Head of caudate nucleus (tissue), 42 donors: ENCODE measurements around the gene TOMM5.

ENCODE experiments used
- DNase-seq, 42 donors: peaks; one replicate each; pipeline versions ENCODE4 v3.0.0 to v3.0.0-alpha.2; 2020 to 2021; ENCODE audit warnings: mixed read lengths in 7 of 42
- intact Hi-C: fragments of 100-400 bp; cut with DNase I; formaldehyde crosslinking; loops from one replicate; pipeline ENCODE4 v1.15.0; 2022

TOMM5 gene

DNA sequence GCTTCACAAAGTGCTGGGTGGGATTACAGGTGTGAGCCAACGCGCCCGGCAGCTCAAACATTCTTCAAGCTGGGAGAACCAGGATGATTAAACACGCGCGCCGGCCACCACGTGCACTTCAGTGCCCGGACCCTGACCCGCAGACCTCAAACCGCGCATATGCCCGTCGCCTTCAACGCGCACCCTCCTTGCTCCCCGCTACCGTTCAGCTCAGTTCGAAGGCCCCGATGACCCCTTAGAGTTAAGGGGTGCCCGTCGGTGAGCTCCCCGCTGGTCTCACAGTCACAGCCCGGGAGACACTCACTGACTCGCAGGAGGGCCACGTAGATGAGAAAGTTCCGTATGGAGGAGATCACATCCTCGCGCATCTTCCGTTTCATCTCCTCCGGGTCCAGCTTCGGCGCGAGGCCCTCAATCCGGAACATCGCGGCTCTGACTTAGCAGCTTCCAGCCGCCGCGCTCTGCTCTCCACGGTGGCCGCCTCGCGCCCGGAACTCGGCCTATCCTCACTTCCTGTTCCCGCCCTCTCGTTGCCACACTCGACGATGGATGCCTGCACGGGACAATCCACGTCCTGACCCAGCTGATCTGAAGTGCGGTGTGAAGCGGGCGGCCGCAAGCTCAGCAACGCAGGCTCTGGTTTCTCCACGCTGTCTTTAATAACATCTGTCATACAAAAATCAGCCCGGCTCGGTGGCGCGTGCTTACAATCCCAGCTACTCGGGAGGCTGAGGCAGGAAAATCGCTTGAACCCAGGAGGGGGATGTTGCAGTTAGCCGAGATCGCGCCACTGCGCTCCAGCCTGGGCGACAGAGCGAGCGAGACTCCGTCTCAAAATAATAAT, at the start of gene TOMM5:
Gene TOMM5 (minus strand): TSS at position 490 of the 844 bp plus-strand sequence. CDS start 65 bp downstream, at position 425.
- DNase-seq, result peak; percentile 90 to 98 (median 95)
- intact Hi-C loops, result loop anchor here (10.0 kb wide), 3 partner anchors 108 to 192 kb away; partner anchors contain the start of genes EXOSC3, POLR1E and TRMT10B

DNA sequence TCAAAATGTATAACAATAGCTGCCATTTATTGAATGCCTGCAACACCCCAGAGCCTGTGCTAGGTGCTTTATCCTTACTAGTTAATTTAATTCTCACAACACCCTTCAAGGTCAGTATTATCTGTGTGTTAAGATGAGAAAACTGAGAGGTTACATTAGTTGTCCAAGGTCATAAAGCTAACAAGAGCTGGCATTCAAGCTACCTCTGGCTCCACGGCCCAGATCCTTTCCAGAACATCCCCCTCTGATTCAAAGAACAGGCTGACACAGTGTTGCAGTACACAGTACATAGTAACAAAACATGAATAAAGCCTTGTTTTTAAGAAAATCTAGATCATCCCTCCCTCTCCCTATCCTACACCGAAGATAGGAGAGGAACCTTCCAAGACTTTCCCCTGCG, 48.9 kb upstream of the TOMM5 start:
- intact Hi-C loops, result no loop called here
- no peak for DNase-seq

DNA sequence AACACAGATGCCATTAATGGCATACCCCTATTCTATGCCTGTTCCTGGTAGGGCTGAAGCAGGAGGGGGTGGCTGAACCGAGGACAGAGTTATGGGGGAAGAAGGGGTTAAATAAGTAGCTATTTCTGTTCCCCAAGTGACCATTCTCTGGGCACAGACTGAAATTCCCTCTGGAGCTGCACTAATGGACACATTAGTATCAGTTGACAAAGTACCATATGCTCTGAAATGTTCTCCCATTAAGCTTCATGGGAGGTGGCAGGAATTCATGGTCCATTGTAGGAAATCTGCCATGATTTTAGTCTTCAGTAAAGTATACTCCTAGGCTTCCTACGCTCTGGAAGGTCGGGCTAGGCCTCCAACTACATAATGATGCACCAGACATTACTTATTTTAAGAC, 47.8 kb upstream of the TOMM5 start:
- DNase-seq, result no peak
- intact Hi-C loops, result no loop called here

DNA sequence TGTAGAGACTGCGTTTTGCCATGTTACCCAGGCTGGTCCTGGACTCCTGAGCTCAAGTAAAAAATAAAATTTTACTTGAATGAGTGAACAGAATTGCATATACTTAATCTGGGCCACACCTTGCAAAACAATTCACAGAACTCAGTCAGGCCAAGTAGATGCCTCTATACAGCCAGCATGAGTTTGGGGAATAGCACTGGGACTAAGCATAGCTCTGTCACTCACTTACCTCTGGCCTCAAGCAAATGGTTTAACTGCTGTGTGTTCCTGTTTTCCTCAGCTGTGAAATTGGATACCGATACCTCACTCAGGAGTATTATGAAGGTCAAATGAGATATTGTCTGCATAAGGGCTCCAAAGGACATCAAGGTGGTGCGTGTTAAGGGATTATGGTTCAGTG, 47.4 kb upstream of the TOMM5 start:
- DNase-seq, result no peak
- intact Hi-C loops, result no loop called here

DNA sequence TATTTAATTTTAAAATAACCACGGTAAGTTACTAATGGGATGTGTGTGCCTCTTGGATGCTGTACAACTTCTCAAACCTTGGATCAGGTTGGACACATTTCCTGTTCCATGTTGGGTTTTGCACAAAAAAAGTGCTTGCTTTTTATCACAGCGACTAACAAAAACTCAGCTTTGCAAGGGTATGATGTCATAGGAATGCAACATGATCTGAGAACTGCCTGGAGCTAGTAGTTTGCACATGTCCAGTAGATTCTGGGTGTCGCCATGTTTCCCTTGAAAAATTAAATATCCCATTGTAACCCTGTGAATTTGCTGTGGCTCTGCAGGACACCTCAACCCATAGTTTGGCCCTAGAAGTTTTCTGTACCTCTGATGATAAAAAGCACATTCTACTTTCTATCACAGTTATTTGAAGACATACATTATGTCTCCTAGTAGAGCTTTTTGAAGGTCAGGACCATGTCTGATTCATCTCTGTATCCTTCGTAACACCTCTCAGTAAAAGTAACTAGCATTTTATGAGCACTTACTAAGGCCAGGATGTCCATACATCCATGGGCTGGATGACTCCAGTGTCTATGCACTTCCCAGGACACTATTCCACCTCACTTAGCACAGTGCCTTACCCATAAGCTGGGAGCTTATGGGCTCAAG, 46.8 kb upstream of the TOMM5 start:
- DNase-seq, result no peak
- intact Hi-C loops, result no loop called here

DNA sequence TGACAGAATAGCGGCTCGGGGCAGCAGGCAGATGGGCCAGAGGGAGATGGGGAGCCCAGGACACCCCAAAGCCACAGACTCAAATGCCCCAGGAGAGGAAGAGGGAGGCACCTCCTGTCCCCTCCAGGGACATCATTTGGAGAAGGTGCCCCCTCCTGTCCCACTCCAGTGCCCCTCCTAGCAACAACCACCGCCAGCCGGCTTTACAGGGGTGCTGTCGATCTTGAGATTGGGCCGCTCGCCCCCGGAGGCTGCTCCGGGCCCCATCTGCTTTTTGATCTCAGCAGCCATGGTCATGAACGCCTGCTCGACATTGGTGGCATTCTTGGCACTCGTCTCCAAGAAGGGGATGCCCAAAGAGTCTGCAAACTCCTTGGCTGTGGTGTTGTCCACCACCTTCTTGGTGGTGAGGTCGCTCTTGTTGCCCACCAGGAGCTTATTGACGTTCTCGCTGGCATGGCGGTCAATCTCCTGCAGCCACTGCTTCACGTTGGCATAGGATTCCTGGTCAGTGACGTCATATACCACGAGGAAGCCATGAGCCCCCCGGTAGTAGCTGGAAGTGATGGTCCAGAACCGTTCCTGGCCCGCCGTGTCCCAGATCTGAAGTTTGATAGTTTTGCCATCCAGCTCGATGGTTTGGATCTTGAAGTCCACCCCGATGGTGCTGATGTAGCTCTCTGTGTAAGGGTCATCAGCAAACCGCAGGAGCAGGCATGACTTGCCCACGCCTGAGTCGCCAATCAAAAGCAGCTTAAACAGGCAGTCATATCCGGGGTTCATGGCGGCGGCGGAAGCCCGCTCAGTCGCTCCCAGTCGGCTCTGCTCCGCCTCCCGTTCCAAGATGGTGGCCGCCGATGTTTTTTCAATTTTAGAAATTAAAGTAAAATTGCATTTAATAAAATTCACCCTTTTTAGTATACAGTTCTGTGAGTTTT, 44.4 kb upstream of the TOMM5 start:
- no peak for DNase-seq
- intact Hi-C loops, result no loop called here

DNA sequence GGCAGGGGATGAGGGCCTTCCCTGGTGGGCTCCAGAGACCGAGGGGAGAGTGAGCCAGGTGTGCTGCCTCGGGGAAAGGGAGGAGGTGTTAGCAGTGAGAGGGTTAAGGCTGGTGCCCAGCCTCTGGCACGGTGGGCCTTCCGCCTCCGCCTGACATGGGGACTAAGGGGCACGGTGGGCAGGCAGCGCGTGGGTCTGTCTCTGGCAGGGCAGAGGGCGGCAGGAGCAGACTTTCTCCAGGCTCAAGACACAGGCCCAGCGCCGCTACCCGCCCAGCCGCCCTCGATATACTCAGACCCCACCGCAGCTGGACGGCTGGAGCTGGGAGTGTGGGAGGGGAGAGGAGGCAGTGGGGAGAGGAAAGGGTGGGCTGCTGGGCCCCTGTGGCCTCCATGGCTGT, 43.4 kb upstream of the TOMM5 start:
- intact Hi-C loops, result no loop called here
- DNase-seq, result no peak

DNA sequence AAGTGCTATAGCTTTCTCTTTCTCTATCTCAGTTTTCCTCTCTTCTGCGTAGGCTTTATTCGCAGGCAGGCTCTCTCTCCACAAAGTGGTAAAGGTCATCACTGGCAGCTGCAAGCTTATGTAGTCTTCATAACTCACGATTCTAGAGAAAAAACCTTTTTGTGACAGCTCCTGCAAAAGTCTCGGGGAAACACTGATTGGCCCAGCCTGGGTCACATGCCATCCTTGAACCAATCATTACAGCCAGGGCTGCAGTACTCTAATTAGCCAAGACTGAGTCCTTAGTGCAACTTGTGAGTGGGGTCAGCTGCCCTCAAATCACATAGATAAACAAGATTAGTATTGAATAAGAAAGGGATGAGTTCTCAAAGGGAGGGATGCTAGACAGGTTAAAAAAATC, 40.1 kb upstream of the TOMM5 start:
- no peak for DNase-seq
- intact Hi-C loops, result no loop called here

DNA sequence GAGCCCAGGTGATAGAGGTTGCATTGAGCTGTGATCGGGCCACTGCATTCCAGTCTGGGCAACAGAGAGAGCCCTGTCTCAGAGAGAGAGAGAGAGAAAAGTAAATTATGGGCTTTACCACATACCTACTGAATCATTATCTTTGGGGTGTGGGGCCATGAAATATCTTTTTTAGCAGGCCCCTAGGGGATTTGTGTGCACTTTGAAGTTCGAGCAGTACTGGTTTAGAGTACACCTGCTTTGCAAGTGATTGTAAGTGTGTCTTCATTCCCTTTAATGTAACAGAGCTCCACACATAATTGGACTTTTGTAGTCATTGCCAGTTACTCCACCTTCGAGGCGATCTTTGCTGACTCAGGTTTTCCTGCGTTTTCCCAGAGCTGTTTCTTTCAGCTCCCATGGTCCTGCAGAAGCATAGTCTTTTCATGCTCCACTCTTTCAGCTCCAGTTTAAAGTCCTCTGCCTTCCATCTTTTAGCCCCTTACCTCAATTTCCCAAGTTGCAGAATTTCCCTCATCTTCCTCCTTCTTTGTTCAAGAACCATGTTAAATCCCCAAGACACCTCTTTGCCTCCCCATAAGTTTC, 34.4 kb upstream of the TOMM5 start:
- no peak for DNase-seq
- intact Hi-C loops, result no loop called here

DNA sequence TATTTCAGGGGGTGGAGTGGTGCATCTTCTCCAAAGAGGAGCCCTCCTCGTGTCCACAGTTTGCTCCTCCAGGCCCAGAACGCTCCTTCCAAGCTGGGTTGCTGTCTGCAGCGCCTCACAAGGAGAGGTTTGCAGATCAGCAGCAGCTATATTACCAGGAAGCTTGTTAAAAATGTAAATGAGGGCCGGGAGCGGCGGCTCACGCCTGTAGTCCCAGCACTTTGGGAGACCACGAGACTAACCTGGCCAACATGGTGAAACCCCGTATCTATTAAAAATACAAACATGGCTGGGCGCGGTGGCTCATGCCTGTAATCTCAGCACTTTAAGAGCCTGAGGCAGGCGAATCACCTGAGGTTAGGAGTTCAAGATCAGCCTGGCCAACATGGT, 33.4 kb upstream of the TOMM5 start:
- intact Hi-C loops, result no loop called here
- no peak for DNase-seq

DNA sequence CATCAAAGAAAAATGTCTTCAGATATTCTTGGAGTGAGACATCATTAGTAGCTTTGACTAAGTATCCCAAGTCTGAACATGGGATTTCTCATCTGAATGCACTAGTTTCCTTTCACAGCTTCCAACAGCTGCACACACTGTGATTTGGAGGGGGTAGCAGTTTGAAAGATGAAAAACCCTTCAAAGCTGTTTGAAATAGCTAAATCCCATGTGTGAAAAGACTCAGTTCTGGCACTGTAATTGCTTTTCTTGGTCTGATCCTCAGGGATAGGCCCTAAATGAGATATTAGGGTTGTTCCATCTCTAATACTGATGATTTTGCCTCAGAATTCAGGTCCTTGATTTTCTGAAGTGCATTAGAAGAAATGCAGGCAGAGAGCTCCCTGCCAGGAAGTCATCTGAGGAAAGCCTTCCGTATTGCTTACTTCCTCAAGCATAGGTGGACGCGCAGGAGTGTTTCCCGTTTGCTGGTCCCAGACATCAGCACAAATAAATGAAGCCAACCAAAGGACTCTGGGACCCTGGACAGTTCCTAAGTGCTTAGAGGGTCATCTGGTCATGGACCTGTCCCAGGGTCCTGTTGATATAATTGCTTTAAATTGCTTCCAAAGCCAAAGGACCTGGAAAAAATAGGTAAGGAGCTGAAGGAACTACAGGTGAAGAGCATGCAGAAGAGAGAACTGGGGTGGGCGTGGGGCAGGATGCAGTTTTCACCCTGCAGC, 32.8 kb upstream of the TOMM5 start:
- no peak for DNase-seq
- intact Hi-C loops, result no loop called here

DNA sequence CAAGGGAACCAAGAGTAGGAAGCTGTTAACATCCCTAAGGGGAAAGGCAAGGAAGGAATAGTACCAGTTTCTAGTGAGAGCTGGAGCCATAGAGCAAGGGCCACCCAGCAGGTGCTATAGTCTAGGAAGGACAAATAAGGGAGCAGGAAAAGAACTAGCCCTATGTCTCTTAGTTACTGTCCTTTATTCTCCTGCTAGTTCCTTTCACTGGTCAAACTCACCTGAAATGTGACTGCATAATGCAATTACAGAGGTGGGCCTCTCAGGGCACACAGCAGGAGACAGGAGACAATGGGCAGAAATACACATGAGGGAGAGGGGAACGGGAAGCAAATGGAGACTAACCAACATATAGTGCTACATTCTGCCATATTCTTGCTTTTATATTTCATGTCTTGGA, 31.7 kb upstream of the TOMM5 start:
- no peak for DNase-seq
- intact Hi-C loops, result no loop called here

DNA sequence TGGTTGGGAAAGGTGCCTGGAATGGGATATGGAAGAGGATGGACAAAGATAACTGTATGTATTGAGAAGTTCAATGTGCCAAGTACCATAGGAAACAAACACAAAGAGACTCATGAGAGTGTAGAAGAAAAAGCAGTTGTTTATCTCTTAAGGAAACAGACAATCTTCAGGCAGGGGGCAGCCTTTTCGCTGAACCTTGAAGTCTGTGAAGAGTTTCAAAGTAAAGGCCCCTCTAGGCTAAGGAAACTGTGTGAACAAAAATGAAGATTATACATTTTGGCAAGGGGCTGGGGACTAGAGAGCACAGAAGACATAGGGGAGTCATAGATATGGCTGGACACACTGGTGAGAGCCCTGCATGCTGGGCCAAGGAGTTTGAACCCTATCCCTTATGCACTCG, 30.9 kb upstream of the TOMM5 start:
- no peak for DNase-seq
- intact Hi-C loops, result no loop called here

DNA sequence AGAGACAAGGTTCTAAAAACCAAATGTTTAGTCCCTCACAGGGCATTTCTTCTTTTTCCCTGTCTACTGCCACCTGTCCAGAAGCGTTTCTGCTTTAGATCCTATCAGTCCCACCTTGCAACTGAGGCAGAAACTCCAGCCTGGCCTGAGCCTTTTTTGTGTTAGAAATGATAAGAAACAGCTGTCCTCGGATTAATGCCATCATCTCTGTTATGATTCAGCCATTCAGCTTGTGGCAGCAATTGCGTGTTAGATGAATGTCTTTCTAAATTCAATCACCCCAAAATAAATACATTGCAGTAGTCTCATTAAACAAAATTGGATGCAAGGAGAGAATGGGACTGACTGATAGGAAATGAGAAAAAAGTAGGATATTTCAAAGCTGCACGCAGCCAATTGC, 30.1 kb upstream of the TOMM5 start:
- intact Hi-C loops, result no loop called here
- no peak for DNase-seq

DNA sequence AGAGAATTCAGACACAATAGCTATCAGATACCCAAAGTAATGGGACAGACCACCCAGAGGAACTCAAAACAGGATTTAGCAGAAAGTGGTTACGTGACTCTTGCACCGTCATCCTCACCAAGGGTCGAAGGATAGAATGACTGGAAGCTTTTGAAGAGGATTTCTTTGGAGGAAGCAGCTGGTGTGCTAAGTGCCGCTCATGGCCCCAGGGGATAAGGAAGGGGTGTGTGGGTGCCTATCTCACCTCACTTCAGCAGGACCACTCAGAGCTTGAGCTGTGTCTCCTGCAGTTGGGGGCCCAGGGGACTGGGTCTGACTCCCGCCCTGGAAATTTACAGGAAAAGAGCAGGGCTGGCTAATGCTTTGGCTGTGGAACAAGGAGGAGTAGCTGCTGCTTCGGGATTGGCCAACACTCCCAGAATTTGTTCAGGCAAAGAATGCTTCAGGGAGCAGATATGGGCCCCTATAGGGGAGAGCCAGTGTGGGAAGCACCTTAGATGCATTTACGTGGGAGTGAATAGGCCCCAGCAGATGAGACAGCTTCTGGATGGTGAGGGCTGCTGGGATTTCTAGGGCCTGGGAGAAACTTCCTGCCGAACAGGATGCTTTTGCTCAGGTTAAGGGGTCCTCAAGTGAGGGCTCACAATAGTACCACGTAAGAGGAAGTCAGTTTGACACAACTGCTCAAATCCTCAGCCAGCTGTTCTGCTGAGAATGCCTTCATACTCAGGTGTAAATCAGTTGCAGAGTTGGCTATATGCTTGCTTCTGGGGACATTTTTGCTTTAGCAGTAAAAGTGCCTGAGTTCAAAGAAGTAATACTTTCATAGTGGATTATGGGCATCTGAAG, 29.1 kb upstream of the TOMM5 start:
- intact Hi-C loops, result no loop called here

DNA sequence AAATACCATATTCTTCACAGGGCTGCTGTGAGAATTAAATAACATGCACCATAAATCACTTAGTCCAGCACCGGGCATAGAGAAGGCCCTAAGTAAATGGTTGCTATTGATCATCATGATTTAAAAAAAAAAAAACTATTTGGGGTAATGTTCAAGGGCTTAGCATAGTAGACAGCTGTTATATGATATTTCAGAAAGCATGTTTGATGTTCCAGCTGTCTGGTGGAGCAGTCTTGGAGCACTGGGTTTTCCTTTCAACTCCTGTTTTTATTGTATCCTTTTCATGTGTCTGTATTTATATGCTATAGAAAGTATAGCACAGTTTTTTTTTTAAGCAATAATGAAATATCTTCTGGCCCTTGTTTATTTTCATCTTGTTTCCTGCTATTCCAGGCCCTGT, 28.0 kb upstream of the TOMM5 start:
- no peak for DNase-seq
- intact Hi-C loops, result no loop called here

More for the DNA sequence above, 29.1 kb upstream of the TOMM5 start:
- no peak for DNase-seq

DNA sequence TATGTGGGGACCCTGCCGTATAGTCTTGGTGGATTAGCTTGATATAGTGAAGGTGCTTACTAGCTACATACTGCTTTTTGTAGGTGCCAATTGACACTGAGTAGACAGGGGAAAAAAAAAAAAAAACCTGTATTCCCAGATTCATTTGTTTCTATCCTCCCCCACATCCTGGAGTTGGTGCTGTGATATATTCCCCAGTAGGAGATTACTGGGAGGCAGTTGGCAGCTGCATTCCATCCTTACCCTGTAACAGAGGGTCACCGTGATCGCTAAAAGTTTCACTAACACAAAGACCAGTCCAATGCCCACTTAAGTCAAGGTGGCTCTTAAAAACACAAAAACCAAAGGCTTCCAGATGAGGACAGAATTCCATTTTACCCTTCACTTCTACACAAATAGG, 27.4 kb upstream of the TOMM5 start:
- no peak for DNase-seq
- intact Hi-C loops, result no loop called here

DNA sequence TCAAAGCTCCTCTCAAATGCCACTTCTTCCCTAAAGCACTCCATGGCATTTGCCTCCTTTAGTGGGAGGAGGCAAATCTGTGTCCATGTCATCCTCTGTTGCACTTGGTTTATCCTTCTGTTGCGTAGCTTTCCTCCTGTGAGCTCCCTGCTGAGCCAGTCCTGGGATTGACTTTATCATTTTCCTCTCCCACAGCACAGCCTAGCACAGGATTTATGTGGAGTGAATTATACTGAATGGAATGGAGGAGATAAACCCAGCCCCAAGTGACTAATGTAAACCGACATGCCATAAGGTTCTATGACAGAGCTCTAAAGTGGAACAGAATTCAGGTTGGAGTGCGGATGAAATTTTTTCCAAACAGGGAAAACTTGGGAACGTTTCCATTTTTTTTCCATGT, 26.4 kb upstream of the TOMM5 start:
- intact Hi-C loops, result no loop called here
- no peak for DNase-seq
